ENCODE data around the gene JMJD4. TPM values are rescaled to one million over a fixed set of nuclear protein-coding genes. Genes with fewer than 3 reads are reported as not detected.
A peak's percentile ranks its signal among the peaks of the same experiment; 100 is the strongest.
"Not testable (repeated sequence)": the region's sequence is repeated elsewhere in the genome, so short reads cannot be mapped to it uniquely, and the experiment has no call there.

Gene JMJD4
- total and polyA plus RNA-seq, 5 donors, result 7.7 to 11.5 (median 9.3) TPM

DNA sequence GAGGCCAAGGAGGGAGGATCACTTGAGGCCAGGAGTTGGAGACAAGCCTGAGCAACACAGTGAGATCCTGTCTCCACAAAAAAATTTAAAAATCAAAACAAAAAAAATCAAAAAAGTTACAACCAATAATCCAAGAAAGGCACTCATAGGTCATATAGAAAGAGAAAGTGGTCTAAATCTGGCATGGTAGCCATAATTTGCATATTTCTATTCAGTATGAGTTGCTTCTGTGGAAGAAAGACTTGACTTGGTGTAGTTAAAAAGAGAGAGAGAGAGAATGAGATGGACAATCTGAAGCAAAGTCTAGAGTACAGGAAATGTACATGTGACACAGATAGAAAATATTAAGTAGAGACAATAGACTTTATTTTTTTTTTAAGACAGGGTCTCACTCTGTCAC lies 22.5 kb downstream of the JMJD4 start:
- no peaks in the 10 kb centered on the region for H3K4me1 ChIP-seq (ENCODE audit: control insufficient read depth, insufficient read depth, low read length)
- ATAC-seq, result no peak
- no peak overlapping the region for H3K4me3 ChIP-seq (ENCODE audit: low read length)
- H3K27ac ChIP-seq (ENCODE audit: low read length), result no peak overlapping the region
- H3K9me3 ChIP-seq (ENCODE audit: control insufficient read depth, low read length), result no peaks in the 10 kb centered on the region
- DNase-seq, result no peak
- intact Hi-C loops (cut with DNase I), result no loop called here
- H3K27me3 ChIP-seq (ENCODE audit: control insufficient read depth, insufficient read depth), result no peaks in the 10 kb centered on the region

DNA sequence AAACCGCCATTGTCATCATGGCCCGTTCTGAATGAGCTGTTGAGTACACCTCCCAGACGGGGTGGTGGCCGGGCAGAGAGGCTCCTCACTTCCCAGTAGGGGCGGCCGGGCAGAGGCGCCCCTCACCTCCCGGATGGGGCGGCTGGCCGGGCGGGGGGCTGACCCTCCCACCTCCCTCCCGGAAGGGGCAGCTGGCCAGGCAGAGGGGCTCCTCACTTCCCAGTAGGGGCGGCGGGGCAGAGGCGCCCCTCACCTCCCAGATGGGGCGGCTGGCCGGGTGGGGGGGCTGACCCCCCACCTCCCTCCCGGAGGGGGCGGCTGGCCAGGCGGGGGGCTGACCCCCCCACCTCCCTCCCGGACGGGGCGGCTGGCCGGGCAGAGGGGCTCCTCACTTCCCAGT lies 24.6 kb downstream of the JMJD4 start:
- H3K9me3 ChIP-seq (ENCODE audit: control insufficient read depth, low read length); intact Hi-C loops (cut with DNase I); ATAC-seq; H3K4me1 ChIP-seq (ENCODE audit: control insufficient read depth, insufficient read depth, low read length); H3K4me3 ChIP-seq (ENCODE audit: low read length); H3K27ac ChIP-seq (ENCODE audit: low read length); H3K27me3 ChIP-seq (ENCODE audit: control insufficient read depth, insufficient read depth): not testable (repeated sequence)
- 94% methylated on average over 20 of the region's 24 CpGs for WGBS
- DNase-seq, result peak in 1 of 3 donors; percentile 55

DNA sequence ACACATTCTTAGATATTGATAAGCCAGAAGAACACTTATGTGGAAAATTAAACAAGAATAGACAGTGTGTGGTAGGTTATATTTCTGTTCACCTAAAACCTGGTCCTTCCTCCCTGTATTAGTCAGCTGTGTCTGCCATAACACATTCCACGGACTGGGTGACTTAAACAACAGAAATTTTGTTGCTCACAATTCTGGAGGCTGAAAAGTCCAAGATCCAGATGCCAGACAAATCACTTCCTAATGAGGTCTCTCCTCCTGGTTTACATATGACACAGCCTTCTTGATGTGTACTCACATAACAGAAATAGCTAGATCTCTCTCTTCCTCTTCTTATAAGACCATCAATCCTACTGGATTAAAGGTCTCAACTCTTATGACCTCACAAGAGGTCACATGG lies 25.7 kb downstream of the JMJD4 start:
- Histone ChIP-seq H3K27ac (ENCODE audit: low read length) (no peak overlapping the region), H3K4me1 (ENCODE audit: control insufficient read depth, insufficient read depth, low read length) (no peaks in the 10 kb centered on the region), H3K4me3 (ENCODE audit: low read length) (no peak overlapping the region), H3K27me3 (ENCODE audit: control insufficient read depth, insufficient read depth) (no peaks in the 10 kb centered on the region), H3K9me3 (ENCODE audit: control insufficient read depth, low read length) (no peaks in the 10 kb centered on the region)
- WGBS, result 71% methylated on average over 1 of the region's 1 CpG
- DNase-seq (no peak), ATAC-seq (no peak)
- intact Hi-C loops (cut with DNase I), result no loop called here

DNA sequence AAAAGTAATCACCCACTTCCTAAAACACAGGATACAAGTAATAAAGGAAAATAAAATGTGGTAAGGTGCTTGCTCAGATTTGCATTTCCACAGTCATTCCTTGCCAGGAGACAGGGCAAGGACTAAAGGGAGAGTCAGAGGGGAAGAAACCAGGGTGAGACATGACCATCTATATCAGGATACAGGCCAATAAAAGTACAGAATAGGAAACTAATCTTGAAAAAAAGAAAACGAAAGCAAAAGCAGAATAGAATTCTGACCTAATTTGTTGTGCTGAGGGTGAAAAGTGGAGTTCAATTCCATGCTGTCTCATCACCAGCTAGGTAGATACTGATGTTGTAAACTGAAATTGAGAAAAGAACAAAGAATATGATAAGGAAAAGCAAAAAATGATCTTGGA lies 27.3 kb downstream of the JMJD4 start:
- intact Hi-C loops (cut with DNase I), result no loop called here
- no peak for ATAC-seq
- no peak for DNase-seq
- Histone ChIP-seq H3K4me1 (ENCODE audit: control insufficient read depth, insufficient read depth, low read length) (no peaks in the 10 kb centered on the region), H3K4me3 (ENCODE audit: low read length) (no peak overlapping the region), H3K27ac (ENCODE audit: low read length) (no peak overlapping the region), H3K27me3 (ENCODE audit: control insufficient read depth, insufficient read depth) (no peaks in the 10 kb centered on the region), H3K9me3 (ENCODE audit: control insufficient read depth, low read length) (no peaks in the 10 kb centered on the region)
- WGBS, result 34% methylated on average over 1 of the region's 1 CpG

DNA sequence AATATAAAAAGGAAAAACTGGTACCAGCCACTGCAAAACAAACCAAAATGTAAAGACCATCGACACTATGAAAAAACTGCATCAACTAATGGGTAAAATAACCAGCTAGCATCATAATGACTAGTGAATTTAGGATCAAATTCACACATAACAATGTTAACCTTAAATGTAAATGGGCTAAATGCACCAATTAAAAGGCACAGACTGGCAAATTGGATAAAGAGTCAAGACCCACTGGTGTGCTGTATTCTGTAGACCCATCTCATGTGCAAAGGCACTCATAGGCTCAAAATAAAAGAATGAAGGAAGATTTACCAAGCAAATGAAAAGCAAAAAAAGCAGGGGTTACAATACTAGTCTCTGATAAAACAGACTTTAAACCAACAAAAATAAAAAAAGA lies 33.5 kb downstream of the JMJD4 start:
- H3K9me3 ChIP-seq (ENCODE audit: control insufficient read depth, low read length); intact Hi-C loops (cut with DNase I); H3K27me3 ChIP-seq (ENCODE audit: control insufficient read depth, insufficient read depth); H3K4me1 ChIP-seq (ENCODE audit: control insufficient read depth, insufficient read depth, low read length); H3K27ac ChIP-seq (ENCODE audit: low read length); DNase-seq; ATAC-seq; H3K4me3 ChIP-seq (ENCODE audit: low read length): not testable (repeated sequence)
- 79% methylated on average over 1 of the region's 1 CpG for WGBS

DNA sequence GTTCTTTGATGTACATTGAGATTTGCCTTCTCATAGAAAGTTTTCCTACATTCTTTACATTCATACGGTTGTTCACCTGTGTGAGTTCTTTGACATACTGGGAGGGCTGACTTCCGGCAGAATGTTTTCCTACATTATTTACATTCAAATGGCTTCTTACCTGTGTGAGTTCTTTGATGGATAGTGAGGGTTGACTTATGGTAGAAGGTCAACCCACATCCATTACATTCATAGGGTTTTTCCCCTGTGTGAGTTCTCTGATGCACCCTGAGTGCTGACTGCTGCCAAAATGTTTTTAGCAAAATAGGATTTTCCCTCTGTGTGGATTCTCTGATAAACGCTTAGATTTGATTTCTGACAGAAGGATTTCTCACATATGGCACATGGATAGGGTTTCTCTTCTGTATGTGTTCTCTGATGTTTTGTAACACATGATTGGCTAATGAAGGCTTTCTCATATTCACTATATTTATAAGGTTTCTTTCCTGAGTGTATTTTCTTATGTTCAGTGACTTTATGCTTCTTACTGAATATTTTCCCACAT lies 37.7 kb downstream of the JMJD4 start:
- Histone ChIP-seq H3K27ac (ENCODE audit: low read length) (no peak overlapping the region), H3K9me3 (ENCODE audit: control insufficient read depth, low read length) (peaks cover 9% of the 10 kb centered on the region), H3K4me3 (ENCODE audit: low read length) (no peak overlapping the region), H3K4me1 (ENCODE audit: control insufficient read depth, insufficient read depth, low read length) (no peaks in the 10 kb centered on the region), H3K27me3 (ENCODE audit: control insufficient read depth, insufficient read depth) (no peaks in the 10 kb centered on the region)
- WGBS, result 90% methylated on average over 3 of the region's 3 CpGs
- ATAC-seq, result no peak
- intact Hi-C loops (cut with DNase I), result no loop called here
- no peak for DNase-seq

DNA sequence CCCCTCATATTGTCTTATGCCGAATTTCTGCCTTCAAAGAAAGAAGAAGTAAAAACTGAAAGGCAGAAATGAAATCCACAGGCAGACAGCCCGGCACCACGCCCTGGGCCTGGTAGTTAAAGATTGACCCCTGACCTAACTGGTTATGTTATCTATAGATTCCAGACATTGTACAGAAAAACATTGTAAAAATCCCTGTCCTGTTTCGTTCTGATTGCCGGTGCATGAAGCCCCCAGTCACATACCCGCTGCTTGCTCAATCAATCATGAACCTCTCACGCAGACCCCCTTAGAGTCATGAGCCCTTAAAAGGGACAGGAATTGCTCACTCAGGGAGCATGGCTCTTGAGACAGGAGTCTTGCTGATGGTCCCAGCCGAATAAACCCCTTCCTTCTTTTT lies 49.3 kb downstream of the JMJD4 start:
- intact Hi-C loops (cut with DNase I), result no loop called here
- 86% methylated on average over 8 of the region's 8 CpGs for WGBS
- DNase-seq, result no peak
- ATAC-seq, result no peak
- Histone ChIP-seq H3K9me3 (ENCODE audit: control insufficient read depth, low read length) (peaks cover 1% of the 10 kb centered on the region), H3K4me3 (ENCODE audit: low read length) (no peak overlapping the region), H3K27ac (ENCODE audit: low read length) (no peak overlapping the region), H3K27me3 (ENCODE audit: control insufficient read depth, insufficient read depth) (no peaks in the 10 kb centered on the region), H3K4me1 (ENCODE audit: control insufficient read depth, insufficient read depth, low read length) (no peaks in the 10 kb centered on the region)

Other genes starting within 250 kb of the JMJD4 start
- 1 to 10 TPM; 3.4 to 6.1 (median 4.2) TPM for gene ZNF678, start 171.7 kb downstream of the JMJD4 start, total RNA-seq
- 0.95 TPM for gene ZNF678, start 171.7 kb downstream of the JMJD4 start, polyA plus RNA-seq
- gene SNAP47, start 133 bp upstream of the JMJD4 start, total RNA-seq, result 10 to 100 TPM; 61.6 to 91.8 (median 65.5) TPM
- 43.1 TPM for gene SNAP47, start 133 bp upstream of the JMJD4 start, polyA plus RNA-seq
- not detected for gene PRSS38, start 80.4 kb upstream of the JMJD4 start, total RNA-seq
- gene PRSS38, start 80.4 kb upstream of the JMJD4 start, polyA plus RNA-seq, result not detected
- 1 to 10 TPM in 2 of 4 donors, under 1 TPM in 2; 0.60 to 1.8 (median 1.2) TPM for gene WNT9A, start 212.6 kb upstream of the JMJD4 start, total RNA-seq
- gene WNT9A, start 212.6 kb upstream of the JMJD4 start, polyA plus RNA-seq, result 0.63 TPM